Measurements from ENCODE around the gene CDK16. TPM values are rescaled to one million over a fixed set of nuclear protein-coding genes. Genes with fewer than 3 reads are reported as not detected.
A peak's percentile ranks its signal among the peaks of the same experiment; 100 is the strongest.

The CDK16 gene
- total and polyA plus RNA-seq, 8 donors = 29.9 to 47.9 (median 37.1) TPM

GRCh38 chrX:47264483-47265173, 46.1 kb downstream of the CDK16 start:
- no peak for DNase-seq
- WGBS, 2 donors = 61 to 72% methylated on average over 7 of the region's 7 CpGs
- Histone ChIP-seq H3K4me3 (no peak overlapping the region), H3K27me3 (peaks cover 0 to 5% (median 0%) of the 10 kb centered on the region in 4 donors), H3K27ac (no peak overlapping the region), H3K9me3 (no peaks in the 10 kb centered on the region), H3K36me3 (no peaks in the 10 kb centered on the region), H3K4me1 (no peaks in the 10 kb centered on the region)
- intact Hi-C loops (cut with DNase I) = no loop called here
- TF ChIP-seq, protein P1, sequence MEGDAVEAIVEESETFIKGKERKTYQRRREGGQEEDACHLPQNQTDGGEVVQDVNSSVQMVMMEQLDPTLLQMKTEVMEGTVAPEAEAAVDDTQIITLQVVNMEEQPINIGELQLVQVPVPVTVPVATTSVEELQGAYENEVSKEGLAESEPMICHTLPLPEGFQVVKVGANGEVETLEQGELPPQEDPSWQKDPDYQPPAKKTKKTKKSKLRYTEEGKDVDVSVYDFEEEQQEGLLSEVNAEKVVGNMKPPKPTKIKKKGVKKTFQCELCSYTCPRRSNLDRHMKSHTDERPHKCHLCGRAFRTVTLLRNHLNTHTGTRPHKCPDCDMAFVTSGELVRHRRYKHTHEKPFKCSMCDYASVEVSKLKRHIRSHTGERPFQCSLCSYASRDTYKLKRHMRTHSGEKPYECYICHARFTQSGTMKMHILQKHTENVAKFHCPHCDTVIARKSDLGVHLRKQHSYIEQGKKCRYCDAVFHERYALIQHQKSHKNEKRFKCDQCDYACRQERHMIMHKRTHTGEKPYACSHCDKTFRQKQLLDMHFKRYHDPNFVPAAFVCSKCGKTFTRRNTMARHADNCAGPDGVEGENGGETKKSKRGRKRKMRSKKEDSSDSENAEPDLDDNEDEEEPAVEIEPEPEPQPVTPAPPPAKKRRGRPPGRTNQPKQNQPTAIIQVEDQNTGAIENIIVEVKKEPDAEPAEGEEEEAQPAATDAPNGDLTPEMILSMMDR (IDR thresholded peaks at IDR 0.05) = no peak
- ATAC-seq = peak in 1 of 4 donors; percentile 29
- no peak for FAIRE-seq

GRCh38 chrX:47266643-47267042, 48.2 kb downstream of the CDK16 start:
- ATAC-seq (no peak), FAIRE-seq (no peak)
- H3K9me3 ChIP-seq = no peaks in the 10 kb centered on the region

DNA sequence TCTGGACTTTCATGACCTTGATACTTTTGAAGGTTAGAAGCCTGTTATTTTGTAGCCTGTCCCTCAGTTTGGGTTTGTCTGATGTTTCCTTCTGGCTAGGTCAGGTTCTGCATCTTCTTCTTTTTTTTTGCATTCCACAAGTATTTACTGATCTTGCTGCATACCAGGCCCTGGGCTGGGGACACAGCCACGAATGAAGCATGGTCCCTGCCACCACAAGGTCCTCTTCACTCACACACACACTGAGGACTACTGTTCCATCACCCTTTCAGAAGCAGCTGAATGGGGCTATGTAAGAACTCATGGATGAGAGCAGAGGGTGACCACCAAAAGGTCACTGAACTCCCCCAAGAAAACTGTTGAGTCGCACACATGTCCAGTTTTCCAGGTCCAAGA, 53.5 kb downstream of the CDK16 start:
- Histone ChIP-seq H3K9me3 (no peaks in the 10 kb centered on the region), H3K27ac (no peak overlapping the region), H3K4me1 (no peaks in the 10 kb centered on the region), H3K4me3 (no peak overlapping the region), H3K27me3 (peaks cover 0 to 11% (median 0%) of the 10 kb centered on the region in 4 donors), H3K36me3 (no peaks in the 10 kb centered on the region)
- 59 to 67% methylated on average over 2 of the region's 2 CpGs for WGBS, 2 donors
- intact Hi-C loops (cut with DNase I) = no loop called here
- TF ChIP-seq, protein P1 (IDR thresholded peaks at IDR 0.05) = no peak
- DNase-seq = no peak
- ATAC-seq = no peak
- no peak for FAIRE-seq

More at GRCh38 chrX:47266643-47267042, 48.2 kb downstream of the CDK16 start:
- no peak for DNase-seq
- intact Hi-C loops (cut with DNase I) = no loop called here
- Histone ChIP-seq H3K4me1 (no peaks in the 10 kb centered on the region), H3K4me3 (no peak overlapping the region), H3K36me3 (no peaks in the 10 kb centered on the region), H3K27me3 (peaks cover 0 to 7% (median 0%) of the 10 kb centered on the region in 4 donors), H3K27ac (no peak overlapping the region)
- TF ChIP-seq, protein P1 (IDR thresholded peaks at IDR 0.05) = no peak
- 72 to 78% methylated on average over 7 of the region's 7 CpGs for WGBS, 2 donors

- no peak overlapping the region for H3K27ac ChIP-seq
- H3K4me3 ChIP-seq = no peak overlapping the region
- DNase-seq (no peak), ATAC-seq (no peak), FAIRE-seq (no peak)
- TF ChIP-seq, protein P1 (IDR thresholded peaks at IDR 0.05) = no peak
- H3K4me1 ChIP-seq = no peaks in the 10 kb centered on the region
- H3K36me3 ChIP-seq = no peaks in the 10 kb centered on the region
- intact Hi-C loops (cut with DNase I) = no loop called here
- no peaks in the 10 kb centered on the region for H3K9me3 ChIP-seq
- WGBS, 2 donors = 70 to 71% methylated on average over 7 of the region's 7 CpGs
- H3K27me3 ChIP-seq = peaks cover 0 to 11% (median 0%) of the 10 kb centered on the region in 4 donors
Measured at GRCh38 chrX:47273011-47273730, 54.7 kb downstream of the CDK16 start.

DNA sequence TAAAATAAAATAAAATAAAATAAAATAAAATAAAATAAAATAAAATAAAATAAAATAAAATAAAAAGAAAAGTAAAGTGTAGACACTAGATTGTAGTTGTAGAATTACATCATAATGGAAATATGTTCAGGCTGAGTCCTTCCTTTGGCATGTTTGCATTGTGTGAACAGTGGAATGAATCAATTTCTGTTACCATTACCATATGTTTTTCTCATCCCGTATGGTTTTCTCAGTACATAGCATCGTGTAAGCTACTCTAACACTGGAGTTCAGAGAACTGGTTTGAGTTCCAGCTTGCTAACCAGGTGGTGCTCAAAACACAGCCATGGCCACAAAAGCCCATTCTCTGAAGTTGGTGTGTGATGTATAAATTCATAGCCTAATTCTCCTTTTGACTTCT, 60.2 kb downstream of the CDK16 start:
- Histone ChIP-seq H3K27me3 (peaks cover 0 to 8% (median 2%) of the 10 kb centered on the region in 4 donors), H3K4me1 (no peaks in the 10 kb centered on the region), H3K27ac (no peak overlapping the region), H3K9me3 (no peaks in the 10 kb centered on the region), H3K4me3 (no peak overlapping the region), H3K36me3 (no peaks in the 10 kb centered on the region)
- TF ChIP-seq, protein P1 (IDR thresholded peaks at IDR 0.05) = no peak
- DNase-seq = no peak
- FAIRE-seq = no peak
- ATAC-seq = no peak
- 26 to 28% methylated on average over 2 of the region's 2 CpGs for WGBS, 2 donors
- intact Hi-C loops (cut with DNase I) = no loop called here

All from pancreas (tissue), 10 donors.